Esophagus squamous epithelium (tissue), 5 donors: ENCODE measurements around the gene APBB1. TPM values are rescaled to one million over a fixed set of nuclear protein-coding genes. Genes with fewer than 3 reads are reported as not detected.

Experiments used
- DNase-seq: peaks from one replicate; lab custom pipeline; 2025; lab: John Stamatoyannopoulos, UW
- H3K27ac ChIP-seq, 4 donors: fragments of 200-600 bp; sonication (generic); one replicate each; pipeline ENCODE4 v1.5.1; 2016 to 2019; ENCODE audit warnings: mild to moderate bottlenecking in 1 of 4
- H3K27me3 ChIP-seq, 4 donors: fragments of 200-600 bp; sonication (generic); 1 replicate in 3 of 4; 2 replicates in 1 of 4; pipeline versions ENCODE4 v1.5.1 to v1.6.0; 2017 to 2021; ENCODE audit warnings: antibody characterized with exemption in 1 of 4
- H3K36me3 ChIP-seq, 3 donors: fragments of 200-600 bp; sonication (generic); one replicate each; pipeline ENCODE4 v1.5.1; 2016 to 2019
- H3K4me1 ChIP-seq, 3 donors: fragments of 200-600 bp; sonication (generic); one replicate each; pipeline ENCODE4 v1.5.1; 2017 to 2019
- H3K4me3 ChIP-seq, 4 donors: fragments of 200-600 bp; sonication (generic); 1 replicate in 3 of 4; 2 replicates in 1 of 4; pipeline ENCODE4 v1.5.1; 2016 to 2019; ENCODE audit warnings: mild to moderate bottlenecking in 2 of 4, moderate library complexity in 1 of 4
- H3K9me3 ChIP-seq, 3 donors: fragments of 200-600 bp; sonication (generic); one replicate each; pipeline ENCODE4 v1.5.1; 2016 to 2019
- POLR2A ChIP-seq, 4 donors: fragments of 450-650 bp; IDR thresholded peaks; one replicate each; pipeline ENCODE4 v1.6.1; 2017; ENCODE audit warnings: antibody characterized with exemption in 4 of 4, mild to moderate bottlenecking in 4 of 4, moderate library complexity in 3 of 4
- WGBS, 2 donors: methylation state at CpG; one replicate each; pipeline ENCODE4 v1.1.5; 2018; 5-methylcytosine and 5-hydroxymethylcytosine counted together
- intact Hi-C: fragments of 100-400 bp; cut with DNase I; formaldehyde crosslinking; loops from one replicate; pipeline ENCODE4 v1.15.0; 2022
- total RNA-seq, 4 donors: library from RNA; depleted of rRNA; stranded (reverse); fragments of >200 nt; gene quantifications; one replicate each; pipeline ENCODE4 v1.1.0, GENCODE V29; 2016
- TF ChIP-seq, protein P1 (sequence below), 6 experiments: fragments of 450-650 bp in 4 of 6; fragments of 200-600 bp in 2 of 6; sonication (generic) in 2 of 6; IDR thresholded peaks; one replicate each; pipeline ENCODE4 v1.5.1; 2016 to 2019; ENCODE audit warnings: antibody characterized with exemption in 6 of 6, mild to moderate bottlenecking in 4 of 6, moderate library complexity in 4 of 6
- donor health status: DM: yes; HTN: yes; CAD: no.

APBB1 gene
- total RNA-seq, 4 donors from 2014 or later, result 2.7 to 29.0 (median 9.9) TPM

DNA sequence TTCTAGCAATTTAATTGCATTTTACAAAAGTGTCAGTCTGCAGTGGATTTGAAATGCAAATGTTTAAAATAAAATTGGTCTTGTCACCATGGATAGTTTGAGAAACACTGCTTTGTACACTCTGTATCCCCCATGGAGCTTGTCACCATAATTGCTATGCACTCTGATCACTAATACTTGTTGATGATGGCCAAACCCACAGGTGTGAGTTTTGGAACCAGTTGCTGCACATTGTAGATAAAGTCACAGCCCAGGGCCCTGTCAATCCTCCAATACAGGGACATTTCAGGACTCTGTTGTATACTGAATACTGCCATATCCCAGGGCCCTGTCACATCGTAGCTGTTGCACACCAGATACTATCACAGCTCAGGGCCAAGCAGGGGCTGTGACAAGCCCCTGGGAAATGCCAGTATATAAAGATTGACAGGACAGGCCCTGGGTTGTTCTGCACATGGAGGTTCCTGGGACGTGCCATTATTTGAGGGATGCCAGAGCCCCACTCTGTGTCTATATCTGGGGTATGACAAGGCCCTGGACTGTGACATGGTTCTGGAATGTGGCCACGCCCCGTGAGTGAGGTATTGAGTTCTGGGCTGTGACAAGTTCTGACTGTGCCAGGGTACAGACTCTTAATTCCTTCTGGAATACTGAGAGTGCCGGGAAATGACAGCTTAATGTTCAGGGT lies 56.6 kb downstream of the APBB1 start:
- no peak for TF ChIP-seq POLR2A (IDR thresholded peaks at IDR 0.05)
- TF ChIP-seq, protein P1, sequence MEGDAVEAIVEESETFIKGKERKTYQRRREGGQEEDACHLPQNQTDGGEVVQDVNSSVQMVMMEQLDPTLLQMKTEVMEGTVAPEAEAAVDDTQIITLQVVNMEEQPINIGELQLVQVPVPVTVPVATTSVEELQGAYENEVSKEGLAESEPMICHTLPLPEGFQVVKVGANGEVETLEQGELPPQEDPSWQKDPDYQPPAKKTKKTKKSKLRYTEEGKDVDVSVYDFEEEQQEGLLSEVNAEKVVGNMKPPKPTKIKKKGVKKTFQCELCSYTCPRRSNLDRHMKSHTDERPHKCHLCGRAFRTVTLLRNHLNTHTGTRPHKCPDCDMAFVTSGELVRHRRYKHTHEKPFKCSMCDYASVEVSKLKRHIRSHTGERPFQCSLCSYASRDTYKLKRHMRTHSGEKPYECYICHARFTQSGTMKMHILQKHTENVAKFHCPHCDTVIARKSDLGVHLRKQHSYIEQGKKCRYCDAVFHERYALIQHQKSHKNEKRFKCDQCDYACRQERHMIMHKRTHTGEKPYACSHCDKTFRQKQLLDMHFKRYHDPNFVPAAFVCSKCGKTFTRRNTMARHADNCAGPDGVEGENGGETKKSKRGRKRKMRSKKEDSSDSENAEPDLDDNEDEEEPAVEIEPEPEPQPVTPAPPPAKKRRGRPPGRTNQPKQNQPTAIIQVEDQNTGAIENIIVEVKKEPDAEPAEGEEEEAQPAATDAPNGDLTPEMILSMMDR (IDR thresholded peaks at IDR 0.05), result no peak
- H3K4me1 ChIP-seq, result peaks cover 0 to 4% (median 0%) of the 10 kb centered on the region in 3 donors
- no peaks in the 10 kb centered on the region for H3K9me3 ChIP-seq
- no peaks in the 10 kb centered on the region for H3K27me3 ChIP-seq
- intact Hi-C loops, result loop anchor here (10.0 kb wide), 1 partner anchor 338 kb away; no protein-coding TSS in a partner anchor
- H3K27ac ChIP-seq, result no peak overlapping the region
- 62 to 80% methylated on average over 5 of the region's 5 CpGs for WGBS, 2 donors
- H3K4me3 ChIP-seq, result no peak overlapping the region
- no peaks in the 10 kb centered on the region for H3K36me3 ChIP-seq
- no peak for DNase-seq

DNA sequence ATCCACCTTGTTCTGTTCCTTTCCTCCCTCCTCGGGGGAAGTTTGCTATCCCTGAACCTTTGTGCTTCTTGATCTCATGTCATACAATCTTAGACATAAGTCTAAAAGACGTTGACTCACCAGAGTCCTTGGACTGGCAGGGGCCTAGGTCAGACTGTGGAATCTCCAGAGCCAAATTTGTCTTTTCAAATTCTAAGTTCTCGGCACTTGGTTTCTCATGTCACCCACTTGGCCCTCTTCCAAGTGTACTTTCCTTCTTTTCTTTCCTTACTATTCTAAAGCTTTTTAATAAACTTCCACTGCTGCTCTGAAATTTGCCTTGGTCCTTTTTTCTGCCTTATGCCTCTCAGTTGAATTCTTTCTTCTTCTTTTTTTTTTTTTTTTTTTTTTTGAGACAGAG lies 58.7 kb downstream of the APBB1 start:
- intact Hi-C loops, result loop anchor here (10.0 kb wide), 1 partner anchor 335 kb away; no protein-coding TSS in a partner anchor
- DNase-seq, result no peak
- Histone ChIP-seq H3K9me3 (no peaks in the 10 kb centered on the region), H3K4me3 (no peak overlapping the region), H3K36me3 (no peaks in the 10 kb centered on the region), H3K4me1 (peaks cover 0 to 19% (median 9%) of the 10 kb centered on the region in 3 donors), H3K27me3 (no peaks in the 10 kb centered on the region), H3K27ac (peak overlapping the region in 1 of 4 donors; percentile 25)
- TF ChIP-seq, protein P1 (IDR thresholded peaks at IDR 0.05), result no peak
- no peak for TF ChIP-seq POLR2A (IDR thresholded peaks at IDR 0.05)
- WGBS, 2 donors, result 63 to 69% methylated on average over 3 of the region's 3 CpGs

DNA sequence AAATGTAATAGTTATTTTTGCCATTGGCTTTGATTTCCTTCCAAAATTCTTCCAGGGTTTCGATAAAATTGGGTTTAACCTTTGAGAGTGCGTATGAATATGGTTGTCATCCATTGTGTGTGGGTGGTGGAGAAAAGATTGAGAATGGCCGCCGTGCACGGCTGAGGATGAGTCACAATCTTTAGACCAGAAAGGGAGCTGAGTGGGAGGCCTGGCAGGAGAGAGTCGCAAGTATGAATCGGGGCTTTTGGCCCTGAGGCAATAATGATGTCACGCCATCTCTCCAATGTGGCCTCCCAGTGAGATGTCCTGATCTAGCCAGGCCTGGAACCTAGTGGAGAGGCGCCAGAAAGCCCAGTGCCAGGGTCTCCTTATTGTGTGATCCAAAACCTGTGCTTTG lies 61.7 kb downstream of the APBB1 start:
- TF ChIP-seq, protein P1 (IDR thresholded peaks at IDR 0.05), result no peak
- no peak for TF ChIP-seq POLR2A (IDR thresholded peaks at IDR 0.05)
- peaks cover 0 to 28% (median 9%) of the 10 kb centered on the region in 3 donors for H3K4me1 ChIP-seq
- peak overlapping the region in 3 of 4 donors; percentile 18 to 31 (median 30) for H3K27ac ChIP-seq
- H3K9me3 ChIP-seq, result no peaks in the 10 kb centered on the region
- intact Hi-C loops, result no loop called here
- DNase-seq, result no peak
- no peak overlapping the region for H3K4me3 ChIP-seq
- no peaks in the 10 kb centered on the region for H3K27me3 ChIP-seq
- WGBS, 2 donors, result 22 to 23% methylated on average over 8 to 9 of the region's 9 CpGs
- H3K36me3 ChIP-seq, result no peaks in the 10 kb centered on the region

DNA sequence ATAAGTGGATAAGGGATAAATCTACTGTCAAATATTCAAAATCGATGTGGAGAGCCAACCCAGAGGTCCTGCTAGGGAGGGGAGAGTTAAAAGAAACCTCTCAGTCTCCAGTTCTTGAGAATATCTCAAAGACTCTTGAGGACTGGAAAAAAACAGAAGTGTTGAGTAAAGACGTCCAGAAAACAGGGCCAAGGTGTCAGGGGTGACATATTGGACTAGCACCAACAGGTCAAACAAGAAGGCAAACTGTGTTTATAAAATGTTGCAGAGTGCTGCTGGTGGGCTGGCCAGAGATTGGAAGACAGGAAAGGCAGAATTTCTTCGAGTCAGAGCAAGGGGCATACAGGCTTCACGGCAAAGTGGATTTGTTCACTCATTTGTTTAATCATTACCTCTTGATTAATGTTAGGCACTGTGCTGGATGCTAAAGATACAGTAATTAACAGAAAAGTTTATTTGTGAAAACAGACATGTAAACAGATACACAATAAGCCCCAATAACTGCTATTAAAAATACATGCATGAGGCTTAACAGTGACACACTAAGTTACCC lies 62.3 kb downstream of the APBB1 start:
- 49 to 58% methylated on average over 4 of the region's 4 CpGs for WGBS, 2 donors
- Histone ChIP-seq H3K9me3 (no peaks in the 10 kb centered on the region), H3K27ac (peak overlapping the region in 1 of 4 donors; percentile 30), H3K27me3 (no peaks in the 10 kb centered on the region), H3K4me1 (peaks cover 0 to 28% (median 9%) of the 10 kb centered on the region in 3 donors), H3K36me3 (no peaks in the 10 kb centered on the region), H3K4me3 (no peak overlapping the region)
- intact Hi-C loops, result no loop called here
- no peak for DNase-seq
- TF ChIP-seq, protein P1 (IDR thresholded peaks at IDR 0.05), result no peak
- TF ChIP-seq POLR2A (IDR thresholded peaks at IDR 0.05), result no peak
